WTC11 (cell line): Measurements from ENCODE around the gene TSHZ1. TPM values are rescaled to one million over a fixed set of nuclear protein-coding genes. Genes with fewer than 3 reads are reported as not detected.

Experiments
- ATAC-seq: fragments of 200-7000 bp; cut with Tn5 transposase; 2 replicates; pipeline ENCODE4 v1.10.0; 2021; ENCODE audit warnings: mild to moderate bottlenecking, moderate library complexity
- CTCF ChIA-PET: fragments of 300-600 bp; sonication (Branson Sonifier 250); formaldehyde crosslinking; loops from one replicate; lab custom pipeline; 2021; ENCODE audit warnings: antibody characterized with exemption; lab: Charles Lee
- POLR2A ChIA-PET: fragments of 350-600 bp; sonication (Branson Sonifier 250); formaldehyde crosslinking; loops from one replicate; lab custom pipeline; 2021; ENCODE audit warnings: antibody characterized with exemption; lab: Charles Lee
- DNase-seq: peaks from one replicate; pipeline ENCODE4 v3.0.0; 2021; ENCODE audit warnings: low spot score
- H3K27ac Mint-ChIP-seq: 2 replicates; pipeline ENCODE4 v1.8.0; 2021; ENCODE audit warnings: mixed read lengths
- H3K27me3 Mint-ChIP-seq: 2 replicates; pipeline ENCODE4 v1.8.0; 2021; ENCODE audit warnings: low read depth, mild to moderate bottlenecking, moderate library complexity, mixed read lengths
- H3K36me3 Mint-ChIP-seq: 2 replicates; pipeline ENCODE4 v1.8.0; 2021; ENCODE audit warnings: mixed read lengths
- H3K4me1 Mint-ChIP-seq: 2 replicates; pipeline ENCODE4 v1.8.0; 2022; ENCODE audit warnings: mixed read lengths
- H3K4me3 Mint-ChIP-seq: 2 replicates; pipeline ENCODE4 v1.8.0; 2021; ENCODE audit warnings: mild to moderate bottlenecking, moderate library complexity, mixed read lengths
- H3K9me3 Mint-ChIP-seq: 2 replicates; pipeline ENCODE4 v1.8.0; 2021; ENCODE audit warnings: mixed read lengths
- CREB1 ChIP-seq: sonication (generic); formaldehyde crosslinking; IDR thresholded peaks from 2 replicates; pipeline ENCODE4 v1.8.0; 2023; ENCODE audit warnings: mild to moderate bottlenecking, missing genetic modification reagents
- ETV6 ChIP-seq: sonication (generic); formaldehyde crosslinking; IDR thresholded peaks from 2 replicates; pipeline ENCODE4 v1.8.1; 2022; ENCODE audit warnings: mild to moderate bottlenecking, missing genetic modification reagents
- FOXJ3 ChIP-seq: sonication (generic); formaldehyde crosslinking; IDR thresholded peaks from 2 replicates; pipeline ENCODE4 v1.9.0; 2021; ENCODE audit warnings: missing genetic modification reagents, mild to moderate bottlenecking, borderline replicate concordance
- FOXK1 ChIP-seq: sonication (generic); formaldehyde crosslinking; IDR thresholded peaks from 2 replicates; pipeline ENCODE4 v1.8.0; 2022; ENCODE audit warnings: mild to moderate bottlenecking, moderate library complexity, missing genetic modification reagents
- GTF2I ChIP-seq: fragments of 250-450 bp; sonication (Bioruptor Pico); conservative IDR thresholded peaks from 2 replicates; pipeline ENCODE4 v1.4.0; 2021; ENCODE audit warnings: mild to moderate bottlenecking
- IRF2 ChIP-seq: sonication (generic); formaldehyde crosslinking; IDR thresholded peaks from 2 replicates; pipeline ENCODE4 v1.8.0; 2022; ENCODE audit warnings: low read depth, missing genetic modification reagents, borderline replicate concordance
- JUN ChIP-seq: sonication (generic); formaldehyde crosslinking; IDR thresholded peaks from 2 replicates; pipeline ENCODE4 v1.8.0; 2023; ENCODE audit warnings: mild to moderate bottlenecking, missing genetic modification reagents
- NR1H2 ChIP-seq: sonication (generic); formaldehyde crosslinking; IDR thresholded peaks from 2 replicates; pipeline ENCODE4 v1.9.0; 2021; ENCODE audit warnings: mild to moderate bottlenecking, moderate library complexity, missing genetic modification reagents
- SMAD4 ChIP-seq: sonication (generic); formaldehyde crosslinking; IDR thresholded peaks from 2 replicates; pipeline ENCODE4 v1.8.0; 2022; ENCODE audit warnings: mild to moderate bottlenecking, missing genetic modification reagents
- TP53 ChIP-seq: sonication (generic); formaldehyde crosslinking; IDR thresholded peaks from 2 replicates; pipeline ENCODE4 v1.8.1; 2023; ENCODE audit warnings: mild to moderate bottlenecking, missing genetic modification reagents
- ZNF138 ChIP-seq: sonication (generic); formaldehyde crosslinking; conservative IDR thresholded peaks from 2 replicates; pipeline ENCODE4 v1.8.1; 2022; ENCODE audit warnings: mild to moderate bottlenecking, moderate library complexity, missing genetic modification reagents
- ZNF423 ChIP-seq: fragments of 250-450 bp; sonication (Bioruptor Pico); IDR thresholded peaks from 2 replicates; pipeline ENCODE4 v2.1.2; 2022; ENCODE audit warnings: mild to moderate bottlenecking, moderate library complexity
- ZNF671 ChIP-seq: fragments of 250-450 bp; sonication (Bioruptor Pico); IDR thresholded peaks from 2 replicates; pipeline ENCODE4 v1.8.0; 2021; ENCODE audit warnings: mild to moderate bottlenecking
- total RNA-seq: library from RNA; stranded (reverse); gene quantifications from 3 replicates; pipeline ENCODE4 v1.2.3, GENCODE V29; 2021
- TF ChIP-seq, protein P1 (sequence below): fragments of 200-600 bp; IDR thresholded peaks from 2 replicates; pipeline ENCODE4 v1.8.0; 2022; ENCODE audit warnings: antibody characterized with exemption
- TF ChIP-seq, protein P2 (sequence below): sonication (generic); formaldehyde crosslinking; IDR thresholded peaks from 2 replicates; pipeline ENCODE4 v1.8.0; 2022; ENCODE audit warnings: mild to moderate bottlenecking, missing genetic modification reagents
- TF ChIP-seq, protein P3 (sequence below): fragments of 250-450 bp; sonication (Bioruptor Pico); IDR thresholded peaks from 2 replicates; pipeline ENCODE4 v1.9.0; 2021; ENCODE audit warnings: mild to moderate bottlenecking, borderline replicate concordance

Gene TSHZ1
- total RNA-seq, 1 experiment from 2014 or later, result 2.9 TPM

DNA sequence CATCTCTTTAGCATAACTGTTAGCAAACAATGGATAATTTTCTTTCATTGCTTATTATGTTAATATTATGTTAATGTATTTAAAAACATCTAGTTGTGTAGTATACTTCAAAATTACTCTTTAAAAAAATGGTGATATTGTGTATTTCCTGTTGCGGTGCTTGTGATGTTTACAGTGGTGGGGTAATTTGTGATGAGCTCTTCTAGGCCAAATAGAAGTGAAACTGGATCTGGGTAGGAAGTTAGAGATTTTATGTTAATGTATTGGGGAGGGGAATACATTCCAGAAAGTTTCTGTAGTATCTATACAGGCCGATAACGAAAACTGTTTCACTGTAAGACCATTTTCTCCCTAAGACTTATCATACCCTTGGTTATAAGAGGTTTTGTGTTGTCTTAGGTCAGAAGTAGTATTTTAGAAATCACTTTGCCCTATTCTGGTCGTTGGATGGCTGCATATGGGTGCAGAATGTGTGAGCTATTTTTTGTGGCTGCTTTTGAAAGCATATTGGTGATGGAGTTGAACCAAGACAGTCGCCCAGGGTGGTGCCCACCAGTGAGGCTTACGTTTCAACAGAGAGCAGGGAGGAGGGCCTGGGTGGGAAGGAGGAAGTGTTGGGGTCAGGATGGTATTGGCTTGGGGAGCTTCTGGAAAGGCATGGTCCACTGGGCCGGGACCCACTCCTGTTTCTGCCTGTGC, 5.8 kb downstream of the TSHZ1 start (continued):
- TF ChIP-seq IRF2 (no peak), TP53 (CRISPR knock-in tag) (no peak), FOXJ3 (CRISPR knock-in tag) (no peak), ZNF423 (CRISPR knock-in tag) (no peak), GTF2I (CRISPR knock-in tag) (no peak), ZNF138 (no peak), ETV6 (CRISPR knock-in tag) (no peak), NR1H2 (CRISPR knock-in tag) (no peak)
- TF ChIP-seq, protein P1, sequence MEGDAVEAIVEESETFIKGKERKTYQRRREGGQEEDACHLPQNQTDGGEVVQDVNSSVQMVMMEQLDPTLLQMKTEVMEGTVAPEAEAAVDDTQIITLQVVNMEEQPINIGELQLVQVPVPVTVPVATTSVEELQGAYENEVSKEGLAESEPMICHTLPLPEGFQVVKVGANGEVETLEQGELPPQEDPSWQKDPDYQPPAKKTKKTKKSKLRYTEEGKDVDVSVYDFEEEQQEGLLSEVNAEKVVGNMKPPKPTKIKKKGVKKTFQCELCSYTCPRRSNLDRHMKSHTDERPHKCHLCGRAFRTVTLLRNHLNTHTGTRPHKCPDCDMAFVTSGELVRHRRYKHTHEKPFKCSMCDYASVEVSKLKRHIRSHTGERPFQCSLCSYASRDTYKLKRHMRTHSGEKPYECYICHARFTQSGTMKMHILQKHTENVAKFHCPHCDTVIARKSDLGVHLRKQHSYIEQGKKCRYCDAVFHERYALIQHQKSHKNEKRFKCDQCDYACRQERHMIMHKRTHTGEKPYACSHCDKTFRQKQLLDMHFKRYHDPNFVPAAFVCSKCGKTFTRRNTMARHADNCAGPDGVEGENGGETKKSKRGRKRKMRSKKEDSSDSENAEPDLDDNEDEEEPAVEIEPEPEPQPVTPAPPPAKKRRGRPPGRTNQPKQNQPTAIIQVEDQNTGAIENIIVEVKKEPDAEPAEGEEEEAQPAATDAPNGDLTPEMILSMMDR, result no peak
- TF ChIP-seq, protein P2, sequence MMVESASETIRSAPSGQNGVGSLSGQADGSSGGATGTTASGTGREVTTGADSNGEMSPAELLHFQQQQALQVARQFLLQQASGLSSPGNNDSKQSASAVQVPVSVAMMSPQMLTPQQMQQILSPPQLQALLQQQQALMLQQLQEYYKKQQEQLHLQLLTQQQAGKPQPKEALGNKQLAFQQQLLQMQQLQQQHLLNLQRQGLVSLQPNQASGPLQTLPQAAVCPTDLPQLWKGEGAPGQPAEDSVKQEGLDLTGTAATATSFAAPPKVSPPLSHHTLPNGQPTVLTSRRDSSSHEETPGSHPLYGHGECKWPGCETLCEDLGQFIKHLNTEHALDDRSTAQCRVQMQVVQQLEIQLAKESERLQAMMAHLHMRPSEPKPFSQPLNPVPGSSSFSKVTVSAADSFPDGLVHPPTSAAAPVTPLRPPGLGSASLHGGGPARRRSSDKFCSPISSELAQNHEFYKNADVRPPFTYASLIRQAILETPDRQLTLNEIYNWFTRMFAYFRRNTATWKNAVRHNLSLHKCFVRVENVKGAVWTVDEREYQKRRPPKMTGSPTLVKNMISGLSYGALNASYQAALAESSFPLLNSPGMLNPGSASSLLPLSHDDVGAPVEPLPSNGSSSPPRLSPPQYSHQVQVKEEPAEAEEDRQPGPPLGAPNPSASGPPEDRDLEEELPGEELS (CRISPR knock-in tag), result no peak

DNA sequence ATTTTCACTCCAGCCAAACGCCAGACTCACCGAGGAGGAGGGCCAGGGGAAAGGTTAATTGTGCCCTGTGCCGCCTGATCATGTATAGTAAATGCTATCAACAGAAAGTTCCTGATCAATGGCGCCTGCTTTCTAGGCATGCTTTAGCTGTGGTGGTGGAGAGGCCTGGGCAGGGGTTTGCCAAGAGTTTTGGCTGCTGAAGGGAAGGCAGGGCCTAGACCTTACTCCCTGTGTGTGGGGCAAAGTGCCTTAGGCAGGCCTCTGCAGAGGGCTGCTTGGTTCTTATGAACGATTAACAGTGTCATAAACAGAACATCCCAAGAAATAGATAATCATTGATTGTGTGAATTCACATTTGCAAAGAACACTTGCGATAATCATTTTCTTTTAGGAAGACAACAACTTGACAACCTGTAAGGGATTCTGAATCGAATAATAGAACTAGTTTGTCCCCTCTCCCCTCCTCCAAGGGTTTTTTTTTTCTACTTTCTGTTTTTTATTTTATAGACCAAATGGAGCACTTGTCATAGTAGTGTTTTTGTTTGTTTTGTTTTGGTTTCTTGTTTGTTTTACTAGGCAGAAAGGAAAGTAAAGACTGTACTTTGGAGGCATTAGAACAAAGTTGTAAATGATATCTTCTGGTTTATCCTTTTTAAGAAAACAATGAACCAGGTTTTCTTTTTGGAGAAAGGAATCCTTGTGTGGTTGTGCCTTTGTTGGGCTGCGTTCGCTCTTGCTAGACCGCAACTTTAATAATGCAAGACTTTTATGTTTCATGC, 6.5 kb downstream of the TSHZ1 start:
- H3K27me3 Mint-ChIP-seq, result peaks cover 25% of the 10 kb centered on the region
- POLR2A ChIA-PET, result no interaction called here
- TF ChIP-seq SMAD4 (CRISPR knock-in tag), result no peak
- no peak for TF ChIP-seq ZNF671
- H3K36me3 Mint-ChIP-seq, result no peaks in the 10 kb centered on the region
- H3K4me1 Mint-ChIP-seq, result peaks cover 27% of the 10 kb centered on the region
- H3K27ac Mint-ChIP-seq, result no peak overlapping the region
- CTCF ChIA-PET, result no interaction called here
- no peak for DNase-seq
- H3K4me3 Mint-ChIP-seq, result no peak overlapping the region
- no peaks in the 10 kb centered on the region for H3K9me3 Mint-ChIP-seq
- no peak for ATAC-seq

DNA sequence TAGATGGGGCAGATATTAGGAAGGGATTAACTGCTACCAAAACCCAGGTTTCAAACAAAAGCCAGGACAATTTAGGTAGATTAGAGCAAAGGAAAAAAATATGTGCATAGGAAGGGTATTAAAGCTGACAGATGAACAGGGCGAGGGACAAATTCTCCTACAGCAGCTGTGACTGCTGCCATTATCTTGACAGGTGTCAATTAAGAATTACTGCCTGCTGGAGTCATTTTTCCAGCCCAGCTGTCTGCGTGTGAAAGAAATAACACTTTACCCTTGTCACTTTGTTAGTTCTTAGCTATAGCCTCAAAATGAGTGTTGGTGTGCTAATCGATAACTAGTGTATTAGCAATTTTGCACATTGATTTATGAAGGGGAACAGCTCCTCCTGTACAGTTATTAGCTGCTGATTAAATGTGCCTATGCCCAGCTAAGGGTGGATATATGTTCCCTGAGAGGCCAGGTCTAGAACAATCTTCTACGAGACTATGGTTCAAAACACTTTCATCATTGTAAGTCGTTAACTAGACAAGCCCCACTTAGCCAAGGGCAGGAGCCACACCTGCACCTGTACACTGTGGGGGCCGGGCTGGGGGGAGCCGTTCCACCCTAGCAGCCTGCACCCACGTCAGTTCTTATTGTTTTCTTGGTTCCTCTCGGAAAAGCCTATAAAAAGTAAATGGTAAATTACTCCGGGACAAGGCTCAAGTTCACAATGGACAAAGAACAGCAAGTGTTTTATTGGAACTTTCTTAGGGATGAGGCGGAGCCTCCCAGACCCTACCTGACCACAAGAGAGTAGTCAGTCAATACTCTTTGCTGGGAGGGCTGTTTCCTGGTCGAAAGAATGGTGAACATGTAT, 7.7 kb downstream of the TSHZ1 start:
- H3K4me1 Mint-ChIP-seq, result peaks cover 25% of the 10 kb centered on the region
- CTCF ChIA-PET, result no interaction called here
- no peak for ATAC-seq

DNA sequence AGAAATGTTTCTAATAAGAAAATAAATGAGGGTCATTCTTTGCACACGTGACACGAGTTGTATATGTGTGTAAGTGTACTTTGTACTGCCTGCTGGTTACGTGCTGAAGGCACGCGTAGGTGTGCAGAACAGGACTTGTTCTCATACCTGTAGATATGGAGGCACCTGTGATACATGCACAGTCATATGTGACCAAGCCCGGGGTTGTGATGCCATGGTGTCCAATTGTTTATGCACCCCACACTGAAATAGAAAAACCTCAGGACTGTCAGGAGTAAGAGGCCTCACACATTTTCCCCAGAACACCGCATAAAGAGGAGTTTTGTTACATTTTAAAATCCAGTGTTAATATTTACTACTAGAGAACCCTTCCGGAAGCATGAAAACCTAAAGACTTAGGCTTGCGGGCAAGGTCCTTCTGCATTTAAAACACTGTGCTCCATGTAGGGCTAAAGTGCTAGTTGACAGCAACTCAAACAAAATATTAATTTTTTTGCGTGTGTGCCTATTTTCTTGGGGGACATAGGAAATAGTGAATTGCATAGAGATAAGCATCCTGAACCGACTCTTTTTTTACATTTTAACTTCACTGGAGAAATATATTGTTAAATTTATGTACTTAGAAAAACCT, 9.3 kb downstream of the TSHZ1 start:
- H3K27ac Mint-ChIP-seq, result no peak overlapping the region
- H3K36me3 Mint-ChIP-seq, result no peaks in the 10 kb centered on the region
- POLR2A ChIA-PET, result no interaction called here
- ATAC-seq, result no peak
- H3K4me3 Mint-ChIP-seq, result no peak overlapping the region
- peaks cover 25% of the 10 kb centered on the region for H3K4me1 Mint-ChIP-seq
- no peaks in the 10 kb centered on the region for H3K27me3 Mint-ChIP-seq
- TF ChIP-seq, protein P3, sequence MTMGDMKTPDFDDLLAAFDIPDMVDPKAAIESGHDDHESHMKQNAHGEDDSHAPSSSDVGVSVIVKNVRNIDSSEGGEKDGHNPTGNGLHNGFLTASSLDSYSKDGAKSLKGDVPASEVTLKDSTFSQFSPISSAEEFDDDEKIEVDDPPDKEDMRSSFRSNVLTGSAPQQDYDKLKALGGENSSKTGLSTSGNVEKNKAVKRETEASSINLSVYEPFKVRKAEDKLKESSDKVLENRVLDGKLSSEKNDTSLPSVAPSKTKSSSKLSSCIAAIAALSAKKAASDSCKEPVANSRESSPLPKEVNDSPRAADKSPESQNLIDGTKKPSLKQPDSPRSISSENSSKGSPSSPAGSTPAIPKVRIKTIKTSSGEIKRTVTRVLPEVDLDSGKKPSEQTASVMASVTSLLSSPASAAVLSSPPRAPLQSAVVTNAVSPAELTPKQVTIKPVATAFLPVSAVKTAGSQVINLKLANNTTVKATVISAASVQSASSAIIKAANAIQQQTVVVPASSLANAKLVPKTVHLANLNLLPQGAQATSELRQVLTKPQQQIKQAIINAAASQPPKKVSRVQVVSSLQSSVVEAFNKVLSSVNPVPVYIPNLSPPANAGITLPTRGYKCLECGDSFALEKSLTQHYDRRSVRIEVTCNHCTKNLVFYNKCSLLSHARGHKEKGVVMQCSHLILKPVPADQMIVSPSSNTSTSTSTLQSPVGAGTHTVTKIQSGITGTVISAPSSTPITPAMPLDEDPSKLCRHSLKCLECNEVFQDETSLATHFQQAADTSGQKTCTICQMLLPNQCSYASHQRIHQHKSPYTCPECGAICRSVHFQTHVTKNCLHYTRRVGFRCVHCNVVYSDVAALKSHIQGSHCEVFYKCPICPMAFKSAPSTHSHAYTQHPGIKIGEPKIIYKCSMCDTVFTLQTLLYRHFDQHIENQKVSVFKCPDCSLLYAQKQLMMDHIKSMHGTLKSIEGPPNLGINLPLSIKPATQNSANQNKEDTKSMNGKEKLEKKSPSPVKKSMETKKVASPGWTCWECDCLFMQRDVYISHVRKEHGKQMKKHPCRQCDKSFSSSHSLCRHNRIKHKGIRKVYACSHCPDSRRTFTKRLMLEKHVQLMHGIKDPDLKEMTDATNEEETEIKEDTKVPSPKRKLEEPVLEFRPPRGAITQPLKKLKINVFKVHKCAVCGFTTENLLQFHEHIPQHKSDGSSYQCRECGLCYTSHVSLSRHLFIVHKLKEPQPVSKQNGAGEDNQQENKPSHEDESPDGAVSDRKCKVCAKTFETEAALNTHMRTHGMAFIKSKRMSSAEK, result no peak
- CTCF ChIA-PET, result no interaction called here
- H3K9me3 Mint-ChIP-seq, result no peaks in the 10 kb centered on the region
- no peak for DNase-seq

More for the DNA sequence above, 7.7 kb downstream of the TSHZ1 start:
- H3K4me3 Mint-ChIP-seq, result no peak overlapping the region
- TF ChIP-seq JUN (CRISPR knock-in tag) (no peak), FOXK1 (CRISPR knock-in tag) (no peak), CREB1 (CRISPR knock-in tag) (no peak)
- TF ChIP-seq, all 79 proteins: peak for 0
- Mint-ChIP-seq H3K27ac (no peak overlapping the region), H3K27me3 (peaks cover 13% of the 10 kb centered on the region), H3K36me3 (no peaks in the 10 kb centered on the region), H3K9me3 (no peaks in the 10 kb centered on the region)
- DNase-seq, result no peak
- POLR2A ChIA-PET, result no interaction called here
